ENCODE data around the gene KRTAP13-2.

The KRTAP13-2 gene

DNA sequence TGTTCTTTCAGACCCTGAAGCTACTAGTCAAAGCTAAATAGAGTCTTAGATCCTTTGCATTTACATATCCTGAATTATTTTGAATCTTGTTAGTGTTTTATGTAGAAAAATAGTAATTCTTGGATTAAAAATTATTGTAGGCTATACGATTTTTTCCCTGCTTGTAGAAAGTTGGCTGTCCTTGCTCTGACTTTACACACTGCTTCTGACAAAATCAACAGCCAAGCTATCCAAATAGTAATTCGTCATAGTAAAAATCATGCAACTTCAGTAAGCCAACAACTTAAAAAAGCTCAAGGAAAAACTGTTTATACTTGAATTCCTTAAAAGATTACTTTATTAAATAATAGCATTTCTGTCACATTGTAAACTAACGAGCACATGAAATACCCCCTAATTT is 16.2 kb downstream of the KRTAP13-2 start:
- DNase-seq (ENCODE audit: low read depth), result no peak
- TF ChIP-seq, protein P1, sequence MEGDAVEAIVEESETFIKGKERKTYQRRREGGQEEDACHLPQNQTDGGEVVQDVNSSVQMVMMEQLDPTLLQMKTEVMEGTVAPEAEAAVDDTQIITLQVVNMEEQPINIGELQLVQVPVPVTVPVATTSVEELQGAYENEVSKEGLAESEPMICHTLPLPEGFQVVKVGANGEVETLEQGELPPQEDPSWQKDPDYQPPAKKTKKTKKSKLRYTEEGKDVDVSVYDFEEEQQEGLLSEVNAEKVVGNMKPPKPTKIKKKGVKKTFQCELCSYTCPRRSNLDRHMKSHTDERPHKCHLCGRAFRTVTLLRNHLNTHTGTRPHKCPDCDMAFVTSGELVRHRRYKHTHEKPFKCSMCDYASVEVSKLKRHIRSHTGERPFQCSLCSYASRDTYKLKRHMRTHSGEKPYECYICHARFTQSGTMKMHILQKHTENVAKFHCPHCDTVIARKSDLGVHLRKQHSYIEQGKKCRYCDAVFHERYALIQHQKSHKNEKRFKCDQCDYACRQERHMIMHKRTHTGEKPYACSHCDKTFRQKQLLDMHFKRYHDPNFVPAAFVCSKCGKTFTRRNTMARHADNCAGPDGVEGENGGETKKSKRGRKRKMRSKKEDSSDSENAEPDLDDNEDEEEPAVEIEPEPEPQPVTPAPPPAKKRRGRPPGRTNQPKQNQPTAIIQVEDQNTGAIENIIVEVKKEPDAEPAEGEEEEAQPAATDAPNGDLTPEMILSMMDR (IDR thresholded peaks at IDR 0.05; ENCODE audit: low read depth, low read length, missing control alignments), result no peak
- no peak overlapping the region for H3K4me3 ChIP-seq (ENCODE audit: low read depth, low read length)
- in situ Hi-C loops (cut with HindIII; ENCODE audit: low sequenced_read_pairs), result no loop called here

DNA sequence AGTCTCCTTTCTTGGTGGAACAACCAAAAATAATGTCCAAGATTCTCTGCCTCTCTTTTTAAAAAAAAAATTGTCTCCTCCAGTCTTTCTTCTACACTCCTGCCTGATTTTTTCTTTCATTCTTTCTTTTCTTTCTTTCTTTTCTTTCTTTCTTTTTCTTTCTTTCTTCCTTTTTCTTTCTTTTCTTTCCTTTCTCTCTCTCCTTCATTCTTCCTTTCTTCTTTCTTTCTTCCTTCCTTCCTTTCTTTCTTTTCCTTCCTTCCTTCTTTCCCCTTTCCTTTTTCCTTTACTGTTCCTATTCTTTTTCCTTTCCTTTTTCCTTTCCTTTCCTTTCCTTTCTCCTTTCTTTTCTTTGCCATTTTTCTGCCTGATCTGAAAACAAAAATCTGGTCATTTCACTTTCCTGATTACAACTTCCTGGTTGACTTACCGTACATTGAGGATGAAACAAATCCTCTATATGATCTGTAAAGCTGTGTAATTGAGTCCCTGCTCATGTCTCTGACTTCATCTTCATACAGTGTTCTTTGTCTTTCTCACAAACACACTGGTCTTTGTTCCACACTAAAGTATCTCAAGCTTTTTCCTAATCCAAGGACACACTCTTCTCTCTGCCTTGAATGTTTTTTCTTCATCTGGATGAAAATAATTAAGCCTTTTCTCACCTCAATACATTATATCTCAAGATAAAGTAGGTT is 17.6 kb downstream of the KRTAP13-2 start:
- DNase-seq (ENCODE audit: low read depth), result no peak
- in situ Hi-C loops (cut with HindIII; ENCODE audit: low sequenced_read_pairs), result no loop called here
- no peak overlapping the region for H3K4me3 ChIP-seq (ENCODE audit: low read depth, low read length)
- TF ChIP-seq, protein P1 (IDR thresholded peaks at IDR 0.05; ENCODE audit: low read depth, low read length, missing control alignments), result no peak

DNA sequence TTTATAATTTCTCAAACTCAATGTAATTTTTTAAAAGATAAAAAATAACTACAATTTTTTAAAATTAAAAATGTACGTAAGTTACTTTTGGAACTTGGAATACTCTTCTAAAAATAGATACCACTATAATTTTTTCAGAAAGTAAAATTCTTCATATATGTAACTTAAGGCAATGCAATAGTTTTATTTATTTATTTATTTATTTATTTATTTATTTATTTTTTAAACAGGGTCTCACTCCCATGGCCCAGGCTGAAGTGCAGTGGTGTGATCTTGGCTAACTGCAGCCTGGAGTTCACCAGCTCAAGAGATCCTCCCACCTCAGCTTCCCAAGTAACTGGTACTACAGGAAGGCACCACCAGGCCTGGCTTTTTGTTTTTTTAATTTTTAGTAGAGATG is 20.5 kb downstream of the KRTAP13-2 start:
- no peak for DNase-seq (ENCODE audit: low read depth)
- TF ChIP-seq, protein P1 (IDR thresholded peaks at IDR 0.05; ENCODE audit: low read depth, low read length, missing control alignments), result no peak
- in situ Hi-C loops (cut with HindIII; ENCODE audit: low sequenced_read_pairs), result no loop called here
- H3K4me3 ChIP-seq (ENCODE audit: low read depth, low read length), result no peak overlapping the region

DNA sequence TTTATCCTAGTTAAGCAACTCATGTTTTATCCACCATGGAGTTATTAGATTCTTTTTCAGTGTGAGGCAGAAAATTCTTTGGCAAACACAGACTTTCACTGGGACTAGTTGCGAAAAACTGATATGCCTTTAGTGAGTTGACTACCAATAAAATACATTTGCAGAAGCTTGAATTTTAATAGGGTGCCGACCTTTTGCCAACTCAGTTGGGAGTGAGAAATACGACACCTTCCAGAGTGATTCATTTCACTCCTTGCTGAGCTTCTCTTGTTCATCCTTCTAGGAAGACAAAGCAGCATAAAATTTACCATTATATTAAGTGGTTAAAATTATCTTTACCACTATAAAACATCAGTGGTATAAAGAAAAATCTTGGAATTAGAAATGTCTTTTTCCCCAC is 22.5 kb downstream of the KRTAP13-2 start:
- DNase-seq (ENCODE audit: low read depth), result peak; percentile 62
- in situ Hi-C loops (cut with HindIII; ENCODE audit: low sequenced_read_pairs), result no loop called here
- TF ChIP-seq, protein P1 (IDR thresholded peaks at IDR 0.05; ENCODE audit: low read depth, low read length, missing control alignments), result no peak
- no peak overlapping the region for H3K4me3 ChIP-seq (ENCODE audit: low read depth, low read length)

DNA sequence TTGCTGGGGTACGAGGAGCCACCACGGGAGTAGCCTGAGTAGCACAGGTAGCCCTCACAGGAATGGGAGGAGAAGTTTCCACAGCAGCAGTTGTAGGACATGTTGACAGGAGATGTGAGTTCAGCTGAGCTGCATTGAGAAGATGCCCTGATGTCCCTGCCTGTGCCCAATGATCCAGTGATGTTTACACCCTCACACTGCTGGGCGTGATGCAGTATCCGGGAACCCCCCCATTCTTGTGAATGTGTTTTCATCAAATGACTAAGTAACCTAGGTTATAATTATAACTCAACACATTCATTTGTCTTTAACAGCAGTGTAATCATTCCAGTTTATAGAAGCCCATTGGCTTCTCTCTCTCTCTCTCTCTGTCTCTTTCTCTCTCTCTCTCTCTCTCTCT is 23.6 kb downstream of the KRTAP13-2 start, which contains the start of gene KRTAP23-1:
Gene KRTAP23-1 (minus strand): TSS at position 101 of the 400 bp plus-strand sequence. CDS start 0 bp downstream, at position 101.
- H3K4me3 ChIP-seq (ENCODE audit: low read depth, low read length), result no peak within 1 kb of the TSS
- in situ Hi-C loops (cut with HindIII; ENCODE audit: low sequenced_read_pairs), result no loop called here
- DNase-seq (ENCODE audit: low read depth), result no peak
- TF ChIP-seq, protein P1 (IDR thresholded peaks at IDR 0.05; ENCODE audit: low read depth, low read length, missing control alignments), result no peak

DNA sequence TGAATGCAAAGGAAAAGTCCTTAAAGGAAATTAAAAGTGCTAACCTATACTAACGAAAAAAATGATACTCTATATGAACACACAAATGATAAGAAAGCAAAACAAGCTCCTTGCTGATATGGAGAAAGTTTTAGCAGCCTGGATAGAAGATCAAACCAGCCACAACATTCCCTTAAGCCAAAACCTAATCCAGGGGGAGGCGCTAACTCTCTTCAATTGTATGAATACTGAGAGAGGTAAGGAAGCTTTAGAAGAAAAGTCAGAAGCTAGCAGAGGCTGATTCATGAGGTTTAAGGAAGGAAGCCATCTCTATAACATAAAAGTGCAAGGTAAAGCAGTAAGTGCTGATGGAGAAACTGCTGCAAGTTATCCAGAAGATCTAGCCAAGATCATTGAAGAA is 27.1 kb downstream of the KRTAP13-2 start:
- in situ Hi-C loops (cut with HindIII; ENCODE audit: low sequenced_read_pairs), result no loop called here
- TF ChIP-seq, protein P1 (IDR thresholded peaks at IDR 0.05; ENCODE audit: low read depth, low read length, missing control alignments), result no peak
- H3K4me3 ChIP-seq (ENCODE audit: low read depth, low read length), result no peak overlapping the region
- no peak for DNase-seq (ENCODE audit: low read depth)
